WTC11 (cell line): ENCODE results near the gene RADIL. TPM values are rescaled to one million over a fixed set of nuclear protein-coding genes. Genes with fewer than 3 reads are reported as not detected.

Experiments
- ATAC-seq: fragments of 200-7000 bp; cut with Tn5 transposase; 2 replicates; pipeline ENCODE4 v1.10.0; 2021; ENCODE audit warnings: mild to moderate bottlenecking, moderate library complexity
- CTCF ChIA-PET: fragments of 300-600 bp; sonication (Branson Sonifier 250); formaldehyde crosslinking; loops from one replicate; lab custom pipeline; 2021; ENCODE audit warnings: antibody characterized with exemption; lab: Charles Lee
- POLR2A ChIA-PET: fragments of 350-600 bp; sonication (Branson Sonifier 250); formaldehyde crosslinking; loops from one replicate; lab custom pipeline; 2021; ENCODE audit warnings: antibody characterized with exemption; lab: Charles Lee
- DNase-seq: peaks from one replicate; pipeline ENCODE4 v3.0.0; 2021; ENCODE audit warnings: low spot score
- H3K27ac Mint-ChIP-seq: 2 replicates; pipeline ENCODE4 v1.8.0; 2021; ENCODE audit warnings: mixed read lengths
- H3K27me3 Mint-ChIP-seq: 2 replicates; pipeline ENCODE4 v1.8.0; 2021; ENCODE audit warnings: low read depth, mild to moderate bottlenecking, moderate library complexity, mixed read lengths
- H3K36me3 Mint-ChIP-seq: 2 replicates; pipeline ENCODE4 v1.8.0; 2021; ENCODE audit warnings: mixed read lengths
- H3K4me1 Mint-ChIP-seq: 2 replicates; pipeline ENCODE4 v1.8.0; 2022; ENCODE audit warnings: mixed read lengths
- H3K4me3 Mint-ChIP-seq: 2 replicates; pipeline ENCODE4 v1.8.0; 2021; ENCODE audit warnings: mild to moderate bottlenecking, moderate library complexity, mixed read lengths
- H3K9me3 Mint-ChIP-seq: 2 replicates; pipeline ENCODE4 v1.8.0; 2021; ENCODE audit warnings: mixed read lengths
- AFF4 ChIP-seq: sonication (generic); formaldehyde crosslinking; IDR thresholded peaks from 2 replicates; pipeline ENCODE4 v1.8.1; 2023; ENCODE audit warnings: mild to moderate bottlenecking, missing genetic modification reagents, borderline replicate concordance
- ATF2 ChIP-seq: sonication (generic); formaldehyde crosslinking; IDR thresholded peaks from 2 replicates; pipeline ENCODE4 v1.8.1; 2022; ENCODE audit warnings: low read depth, missing genetic modification reagents, borderline replicate concordance
- ATF3 ChIP-seq: sonication (generic); formaldehyde crosslinking; conservative IDR thresholded peaks from 2 replicates; pipeline ENCODE4 v1.8.1; 2022; ENCODE audit warnings: mild to moderate bottlenecking, missing genetic modification reagents
- CTCF ChIP-seq: fragments of 200-600 bp; IDR thresholded peaks from 2 replicates; pipeline ENCODE4 v1.8.0; 2022; ENCODE audit warnings: antibody characterized with exemption
- E2F4 ChIP-seq: sonication (generic); formaldehyde crosslinking; IDR thresholded peaks from 2 replicates; pipeline ENCODE4 v1.8.1; 2022; ENCODE audit warnings: low read depth, mild to moderate bottlenecking, moderate library complexity, missing genetic modification reagents, borderline replicate concordance
- ELF4 ChIP-seq: sonication (generic); formaldehyde crosslinking; IDR thresholded peaks from 2 replicates; pipeline ENCODE4 v1.8.1; 2022; ENCODE audit warnings: low read depth, mild to moderate bottlenecking, moderate library complexity, missing genetic modification reagents
- EMX1 ChIP-seq: fragments of 250-450 bp; sonication (Bioruptor Pico); IDR thresholded peaks from 2 replicates; pipeline ENCODE4 v1.8.0; 2021; ENCODE audit warnings: mild to moderate bottlenecking
- FOXJ3 ChIP-seq: sonication (generic); formaldehyde crosslinking; IDR thresholded peaks from 2 replicates; pipeline ENCODE4 v1.9.0; 2021; ENCODE audit warnings: missing genetic modification reagents, mild to moderate bottlenecking, borderline replicate concordance
- IRF1 ChIP-seq: sonication (generic); formaldehyde crosslinking; IDR thresholded peaks from 2 replicates; pipeline ENCODE4 v1.8.0; 2023; ENCODE audit warnings: missing genetic modification reagents
- MYBL2 ChIP-seq: sonication (generic); formaldehyde crosslinking; IDR thresholded peaks from 2 replicates; pipeline ENCODE4 v1.8.1; 2023; ENCODE audit warnings: mild to moderate bottlenecking, moderate library complexity, missing genetic modification reagents
- RELA ChIP-seq: sonication (generic); formaldehyde crosslinking; IDR thresholded peaks from 2 replicates; pipeline ENCODE4 v1.8.1; 2022; ENCODE audit warnings: missing genetic modification reagents, mild to moderate bottlenecking, borderline replicate concordance
- SMAD4 ChIP-seq: sonication (generic); formaldehyde crosslinking; IDR thresholded peaks from 2 replicates; pipeline ENCODE4 v1.8.0; 2022; ENCODE audit warnings: mild to moderate bottlenecking, missing genetic modification reagents
- ZMAT4 ChIP-seq: fragments of 250-450 bp; sonication (Bioruptor Pico); IDR thresholded peaks from 2 replicates; pipeline ENCODE4 v1.9.0; 2021; ENCODE audit warnings: mild to moderate bottlenecking
- ZNF396 ChIP-seq: fragments of 250-450 bp; sonication (Bioruptor Pico); IDR thresholded peaks from 2 replicates; pipeline ENCODE4 v1.8.0; 2021; ENCODE audit warnings: mild to moderate bottlenecking, moderate library complexity, borderline replicate concordance
- total RNA-seq: library from RNA; stranded (reverse); gene quantifications from 3 replicates; pipeline ENCODE4 v1.2.3, GENCODE V29; 2021

The RADIL gene
- total RNA-seq, 1 experiment from 2014 or later: 11.1 TPM

- no peaks in the 10 kb centered on the region for H3K9me3 Mint-ChIP-seq
- peaks cover 16% of the 10 kb centered on the region for H3K4me1 Mint-ChIP-seq
Measured at GRCh38 chr7:4774007-4774406, 109.5 kb downstream of the RADIL start.

GRCh38 chr7:4772306-4772705 lies 111.2 kb downstream of the RADIL start:
- peaks cover 16% of the 10 kb centered on the region for H3K4me1 Mint-ChIP-seq
- ChIA-PET POLR2A (no interaction called here), CTCF (no interaction called here)
- DNase-seq: no peak
- H3K36me3 Mint-ChIP-seq: 0 out of 2 replicates have a peak, but pooled peaks cover 3% of the 10 kb centered on the region
- H3K4me3 Mint-ChIP-seq: no peak overlapping the region
- no peak for ATAC-seq
- no peaks in the 10 kb centered on the region; the same call in 1 of the 2 replicates for H3K27me3 Mint-ChIP-seq
- TF ChIP-seq AFF4 (CRISPR knock-in tag): no peak
- TF ChIP-seq, all 79 proteins: peak for 0
- no peak overlapping the region for H3K27ac Mint-ChIP-seq
- H3K9me3 Mint-ChIP-seq: no peaks in the 10 kb centered on the region

More at GRCh38 chr7:4774007-4774406, 109.5 kb downstream of the RADIL start:
- POLR2A ChIA-PET: no interaction called here
- CTCF ChIA-PET: interaction anchor here (0.6 to 2.6 kb wide), 2 partner anchors 18 kb away, joined by 4 to 75 read pairs; no protein-coding TSS in a partner anchor
- ATAC-seq (no peak), DNase-seq (no peak)
- Mint-ChIP-seq H3K27me3 (no peaks in the 10 kb centered on the region; the same call in 1 of the 2 replicates), H3K27ac (peak overlapping the region; percentile 92), H3K4me3 (peak overlapping the region; percentile 96), H3K36me3 (0 out of 2 replicates have a peak, but pooled peaks cover 3% of the 10 kb centered on the region)
- no peak for TF ChIP-seq FOXJ3 (CRISPR knock-in tag)
- no peak for TF ChIP-seq E2F4 (CRISPR knock-in tag)
- no peak for TF ChIP-seq RELA
- TF ChIP-seq CTCF: no peak
- no peak for TF ChIP-seq EMX1 (CRISPR knock-in tag)
- TF ChIP-seq ATF3 (CRISPR knock-in tag): no peak
- no peak for TF ChIP-seq SMAD4 (CRISPR knock-in tag)
- no peak for TF ChIP-seq ZNF396
- TF ChIP-seq IRF1 (CRISPR knock-in tag): no peak
- no peak for TF ChIP-seq ATF2 (CRISPR knock-in tag)
- no peak for TF ChIP-seq MYBL2 (CRISPR knock-in tag)
- no peak for TF ChIP-seq ZMAT4
- TF ChIP-seq ELF4 (CRISPR knock-in tag): no peak
